Vagina (tissue), 2 donors: ENCODE results near the gene HACD4.

Experiments used
- POLR2A ChIP-seq, 2 donors: fragments of 450-650 bp; IDR thresholded peaks; one replicate each; pipeline ENCODE4 v1.6.1; 2017; ENCODE audit warnings: antibody characterized with exemption in 2 of 2, mild to moderate bottlenecking in 2 of 2, moderate library complexity in 2 of 2
- POLR2AphosphoS5 ChIP-seq, 2 donors: sonication (generic); formaldehyde crosslinking; IDR thresholded peaks; one replicate each; pipeline ENCODE4 v1.9.0; 2017; ENCODE audit warnings: antibody characterized with exemption in 2 of 2, mild to moderate bottlenecking in 2 of 2, low read depth in 1 of 2; ENCODE audit not compliant: insufficient read depth in 1 of 2
- TF ChIP-seq, protein P1 (sequence below), 3 experiments: fragments of 450-650 bp in 2 of 3; fragments of 200-600 bp in 1 of 3; sonication (generic) in 1 of 3; IDR thresholded peaks; one replicate each; pipeline ENCODE4 v1.5.1; 2017 to 2019; ENCODE audit warnings: antibody characterized with exemption in 3 of 3, mild to moderate bottlenecking in 2 of 3, moderate library complexity in 2 of 3

DNA sequence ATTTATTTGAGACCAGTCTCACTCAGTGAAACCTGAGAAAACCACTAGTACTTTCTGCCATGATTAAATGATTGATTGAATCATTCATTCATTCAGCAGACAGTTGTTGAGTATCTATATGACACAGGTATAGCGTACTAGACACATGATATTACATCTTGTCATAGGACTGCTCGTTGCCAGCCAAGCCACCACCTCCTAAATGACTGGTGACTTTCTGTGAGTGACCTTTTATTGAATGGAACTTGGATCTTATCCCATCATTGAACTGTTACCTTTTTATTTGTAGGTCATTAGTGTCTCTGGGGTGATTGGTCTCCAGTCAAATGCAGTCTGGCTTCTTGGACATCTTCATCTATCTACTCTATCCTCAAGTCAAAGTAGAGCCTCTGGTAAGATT, 80.7 kb downstream of the HACD4 start:
- TF ChIP-seq, protein P1, sequence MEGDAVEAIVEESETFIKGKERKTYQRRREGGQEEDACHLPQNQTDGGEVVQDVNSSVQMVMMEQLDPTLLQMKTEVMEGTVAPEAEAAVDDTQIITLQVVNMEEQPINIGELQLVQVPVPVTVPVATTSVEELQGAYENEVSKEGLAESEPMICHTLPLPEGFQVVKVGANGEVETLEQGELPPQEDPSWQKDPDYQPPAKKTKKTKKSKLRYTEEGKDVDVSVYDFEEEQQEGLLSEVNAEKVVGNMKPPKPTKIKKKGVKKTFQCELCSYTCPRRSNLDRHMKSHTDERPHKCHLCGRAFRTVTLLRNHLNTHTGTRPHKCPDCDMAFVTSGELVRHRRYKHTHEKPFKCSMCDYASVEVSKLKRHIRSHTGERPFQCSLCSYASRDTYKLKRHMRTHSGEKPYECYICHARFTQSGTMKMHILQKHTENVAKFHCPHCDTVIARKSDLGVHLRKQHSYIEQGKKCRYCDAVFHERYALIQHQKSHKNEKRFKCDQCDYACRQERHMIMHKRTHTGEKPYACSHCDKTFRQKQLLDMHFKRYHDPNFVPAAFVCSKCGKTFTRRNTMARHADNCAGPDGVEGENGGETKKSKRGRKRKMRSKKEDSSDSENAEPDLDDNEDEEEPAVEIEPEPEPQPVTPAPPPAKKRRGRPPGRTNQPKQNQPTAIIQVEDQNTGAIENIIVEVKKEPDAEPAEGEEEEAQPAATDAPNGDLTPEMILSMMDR (IDR thresholded peaks at IDR 0.05): no peak
- TF ChIP-seq POLR2A (IDR thresholded peaks at IDR 0.05) (no peak), POLR2AphosphoS5 (IDR thresholded peaks at IDR 0.05; ENCODE audit: insufficient read depth in 1 of 2, low read depth in 1 of 2) (no peak)
